ENCODE results near the gene KRTAP2-3.

KRTAP2-3 gene

DNA sequence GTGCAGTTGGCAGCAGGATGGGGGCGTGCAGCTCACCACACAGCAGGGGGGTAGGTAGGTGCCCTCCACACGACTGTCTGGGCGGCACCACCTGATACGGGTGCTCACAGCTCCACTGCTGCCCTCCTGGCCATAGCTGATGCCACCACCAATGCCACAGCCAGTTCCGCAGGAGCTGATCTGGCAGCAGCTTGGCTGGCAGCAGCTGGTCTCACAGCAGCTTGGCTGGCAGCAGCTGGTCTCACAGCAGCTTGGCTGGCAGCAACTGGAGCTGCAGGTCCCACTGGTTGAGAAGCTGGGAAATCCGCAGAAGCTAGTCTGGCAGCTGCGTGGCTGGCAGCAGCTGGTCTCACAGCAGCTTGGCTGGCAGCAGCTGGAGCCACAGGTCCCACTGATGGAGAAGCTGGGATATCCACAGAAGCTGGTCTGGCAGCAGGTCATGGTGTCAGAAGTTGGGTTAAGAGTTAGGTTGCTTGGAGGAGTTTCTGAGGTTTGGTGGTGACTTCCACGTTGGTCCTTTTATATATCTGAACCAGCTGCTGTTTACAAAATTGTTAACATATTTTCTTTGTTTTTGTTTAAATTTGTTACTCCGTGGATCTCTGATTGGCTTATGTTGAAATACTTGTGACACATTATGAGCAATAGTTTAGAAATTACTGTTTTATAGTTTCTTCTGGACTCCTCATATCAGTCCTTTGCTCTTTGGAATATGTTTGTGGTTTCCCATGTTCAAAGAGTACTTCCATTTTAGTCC, 33.0 kb downstream of the KRTAP2-3 start, which contains the start of gene KRTAP1-5:
Gene KRTAP1-5 (minus strand): TSS at position 494 of the 757 bp plus-strand sequence. CDS start 53 bp downstream, at position 441.
- DNase-seq = peak; percentile 82

DNA sequence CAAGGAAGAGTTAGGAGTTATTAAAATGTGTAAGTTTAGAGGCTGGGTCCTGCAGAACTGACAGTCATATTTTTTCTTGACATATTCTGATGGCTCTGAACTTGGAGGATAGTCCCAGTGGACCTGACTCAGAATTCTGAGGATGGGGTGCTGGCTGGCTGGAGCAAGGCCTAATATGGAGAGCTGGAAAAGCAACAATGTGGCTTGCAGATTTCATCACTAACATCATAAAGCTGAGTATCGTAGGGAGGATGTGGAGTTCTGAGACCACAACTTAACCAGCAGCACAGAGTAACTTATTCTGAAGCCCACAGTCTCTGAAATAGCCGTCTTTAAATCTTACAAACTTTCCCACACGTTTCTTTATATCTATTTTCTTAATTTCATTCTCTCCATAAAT, 35.2 kb downstream of the KRTAP2-3 start:
- no peak for DNase-seq

DNA sequence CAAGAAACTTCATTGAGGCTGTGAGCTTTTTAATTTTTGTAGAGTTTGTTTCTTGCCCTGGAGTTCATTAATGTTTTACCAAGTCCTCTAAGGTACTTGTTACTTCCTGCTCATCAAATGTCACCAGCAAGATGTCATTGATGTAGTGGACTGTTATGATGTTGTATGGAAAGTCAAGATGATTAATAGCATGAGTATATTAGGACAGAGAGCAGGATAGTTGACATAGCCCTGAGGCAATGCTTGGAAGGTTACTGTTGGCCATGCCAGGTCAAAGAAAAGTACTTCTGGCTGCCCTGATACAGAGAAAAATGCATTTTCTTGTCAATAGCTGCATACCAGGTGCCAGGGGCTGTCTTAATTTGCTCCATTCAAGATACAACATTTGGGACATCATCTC, 39.6 kb downstream of the KRTAP2-3 start:
- DNase-seq = no peak

- DNase-seq = no peak
Observed at GRCh38 chr17:41019415-41019814, 40.5 kb downstream of the KRTAP2-3 start.

DNA sequence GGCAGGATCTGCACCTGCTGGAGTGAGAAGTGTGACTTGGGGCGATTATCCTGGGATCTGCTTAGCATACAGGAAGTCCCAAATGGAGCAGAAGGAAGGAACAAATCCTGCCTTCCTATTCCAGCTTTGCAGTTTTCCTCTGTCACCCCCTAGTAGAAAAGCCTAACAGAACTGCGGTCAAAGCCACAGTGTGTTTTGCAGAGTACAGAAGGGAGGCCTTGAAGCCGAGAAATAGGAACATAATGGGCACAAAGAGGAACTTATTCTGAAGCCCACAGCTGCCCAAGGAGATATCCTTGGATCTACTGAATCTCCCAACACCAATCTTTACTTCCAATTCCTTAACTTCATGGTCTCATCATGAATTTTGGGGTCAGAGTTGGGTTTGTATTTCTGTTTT, 41.4 kb downstream of the KRTAP2-3 start:
- DNase-seq = no peak

DNA sequence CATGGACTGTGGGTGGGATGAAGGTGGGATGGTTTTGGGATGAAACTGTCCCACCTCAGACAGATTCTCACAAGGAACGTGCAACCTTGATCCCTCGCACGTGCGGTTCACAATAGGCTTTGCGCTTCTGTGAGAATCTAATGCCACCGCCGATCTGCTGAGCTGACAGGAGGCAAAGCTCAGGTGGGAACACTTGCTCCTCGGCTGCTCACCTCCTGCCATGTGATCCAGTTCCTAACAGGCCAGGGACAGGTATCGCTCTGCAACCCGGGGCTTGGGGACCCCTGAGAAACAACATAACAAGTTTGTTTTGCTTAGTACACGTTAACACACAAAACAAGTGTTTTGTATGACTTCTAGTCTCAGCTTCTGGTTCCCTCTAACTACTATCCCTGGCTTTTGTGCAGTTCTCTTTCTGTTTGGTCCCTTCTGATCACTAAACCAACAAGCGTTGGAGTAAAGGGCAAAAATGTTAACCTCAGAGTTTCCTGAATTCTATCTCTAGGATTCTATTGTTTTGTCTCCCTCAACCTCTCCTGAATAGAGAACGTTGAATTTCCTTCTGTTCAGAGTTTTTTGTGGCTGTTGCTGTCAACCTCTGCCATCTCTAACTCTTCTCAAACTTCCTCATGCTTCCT, 43.2 kb downstream of the KRTAP2-3 start:
- no peak for DNase-seq

GRCh38 chr17:41015454-41015853, 44.5 kb downstream of the KRTAP2-3 start:
- DNase-seq = no peak

DNA sequence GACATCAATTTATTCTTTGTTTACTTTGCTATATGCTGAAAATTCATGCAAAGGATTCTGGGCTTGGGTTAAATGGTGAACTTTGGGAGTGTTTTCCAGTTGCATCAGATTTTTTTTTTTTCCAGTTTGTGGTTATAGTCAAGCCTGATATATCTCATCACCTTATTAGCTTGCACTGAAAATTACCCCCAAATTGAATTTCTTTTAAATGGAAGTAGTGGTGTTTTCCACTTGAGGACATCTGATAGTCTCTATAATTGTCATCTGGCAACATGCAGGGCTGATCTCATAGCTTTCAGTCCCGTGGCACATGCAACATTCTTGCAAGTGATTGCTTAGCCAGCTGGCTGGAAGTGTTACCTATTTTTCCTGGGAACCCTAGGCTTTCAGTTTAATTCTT, 46.3 kb downstream of the KRTAP2-3 start:
- no peak for DNase-seq

GRCh38 chr17:41013181-41013580, 46.7 kb downstream of the KRTAP2-3 start:
- no peak for DNase-seq

- DNase-seq = no peak
Observed at GRCh38 chr17:41012326-41013120, 47.4 kb downstream of the KRTAP2-3 start.

DNA sequence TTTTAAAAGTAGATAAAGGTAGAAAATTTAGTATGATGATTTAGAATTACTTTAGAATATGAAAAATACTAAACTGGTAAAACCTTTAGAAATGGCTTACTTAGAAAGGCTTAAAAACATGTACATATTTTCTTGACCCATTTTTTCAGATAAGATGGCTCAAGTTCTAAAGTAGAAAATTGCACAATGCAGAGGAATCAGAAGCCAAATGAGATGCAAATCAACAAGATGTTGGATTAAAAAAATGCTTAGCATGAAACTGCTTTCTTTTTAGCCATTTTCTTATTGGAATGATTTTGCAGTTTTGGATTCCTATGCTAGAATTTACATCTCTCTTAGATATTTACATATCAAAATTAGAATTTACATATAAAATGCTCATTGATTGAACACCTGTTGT, 49.5 kb downstream of the KRTAP2-3 start:
- no peak for DNase-seq

DNA sequence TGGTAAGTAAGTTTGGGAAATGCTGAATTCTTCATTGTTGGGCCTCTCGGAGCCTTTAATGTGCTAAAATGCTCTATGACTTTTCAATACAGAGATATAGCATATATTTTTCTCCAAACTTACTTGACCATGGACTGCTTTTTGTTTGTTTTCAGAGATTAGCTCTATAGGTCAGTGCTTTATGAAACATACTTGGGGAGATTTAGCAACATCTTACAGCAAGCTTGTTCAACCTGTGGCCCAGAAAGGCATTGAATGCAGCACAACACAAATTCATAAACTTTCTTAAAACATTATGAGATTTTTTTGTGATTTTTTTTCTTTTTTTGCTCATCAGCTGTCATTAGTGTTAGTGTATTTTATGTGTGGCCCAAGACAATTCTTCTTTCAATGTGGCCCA, 50.0 kb downstream of the KRTAP2-3 start:
- DNase-seq = no peak

- no peak for DNase-seq
Observed at GRCh38 chr17:41009301-41009760, 50.6 kb downstream of the KRTAP2-3 start.
